ENCODE data around the gene POLD1. TPM values are rescaled to one million over a fixed set of nuclear protein-coding genes. Genes with fewer than 3 reads are reported as not detected.

Gene POLD1
- polyA plus RNA-seq, 1 of the 3 experiments (the other 2 are of a cell fraction), result 33.6 TPM

DNA sequence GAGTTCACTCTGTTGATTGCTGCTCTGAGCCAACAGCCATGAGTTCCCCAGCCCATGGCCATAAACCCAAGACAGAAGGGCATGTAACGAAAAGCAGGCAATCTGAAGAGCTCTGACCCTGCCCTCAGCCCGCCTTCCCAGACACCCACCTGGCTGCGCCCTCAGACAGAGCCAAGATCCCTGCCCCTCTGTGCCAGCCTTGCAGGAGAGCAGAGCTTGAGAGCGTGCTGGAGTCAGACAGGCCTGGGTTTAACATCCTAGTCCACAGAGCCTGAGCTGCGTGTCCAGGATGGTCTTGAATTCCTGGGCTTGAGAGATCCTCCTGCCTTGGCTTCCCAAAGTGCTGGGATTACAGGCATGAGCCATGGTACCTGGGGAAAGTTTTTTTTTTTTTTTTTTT, 73.2 kb downstream of the POLD1 start:
- no peaks in the 10 kb centered on the region for H3K36me3 ChIP-seq (replicated peaks in 1 of 2; ENCODE audit: control insufficient read depth in 1 of 2, insufficient read depth in 2 of 2, low read length in 1 of 2)
- 43% methylated on average over 5 of the region's 5 CpGs for WGBS (ENCODE audit: low lambda C conversion rate)
- H3K4me2 ChIP-seq, result no peak overlapping the region
- no peaks in the 10 kb centered on the region for H4K20me1 ChIP-seq (ENCODE audit: insufficient read depth)
- no peaks in the 10 kb centered on the region for H3K9me2 ChIP-seq
- ChIA-PET POLR2A (no interaction called here), CTCF (interaction anchor here (0.8 to 1.8 kb wide), 5 partner anchors 11 to 100 kb away, joined by 4 to 6 read pairs (median 5); no protein-coding TSS in a partner anchor)
- no peak overlapping the region for H3K4me3 ChIP-seq (ENCODE audit: low read depth in 2 of 2, low read length in 1 of 2)
- no peak for DNase-seq
- H2AFZ ChIP-seq (ENCODE audit: low read depth), result no peak overlapping the region
- H3K27me3 ChIP-seq (ENCODE audit: insufficient read depth), result peaks cover 5% of the 10 kb centered on the region; the same call in 1 of the 2 replicates
- no peak overlapping the region for H3K9ac ChIP-seq
- TF ChIP-seq FOSL2 (IDR thresholded peaks at IDR 0.05; ENCODE audit: borderline replicate concordance, low read depth) (no peak), FOXJ3 (CRISPR knock-in tag; IDR thresholded peaks at IDR 0.05) (no peak), EP300 (IDR thresholded peaks at IDR 0.05; ENCODE audit: borderline replicate concordance in 1 of 2, low read depth in 1 of 2, low read length in 1 of 2) (no peak), TCF12 (IDR thresholded peaks at IDR 0.05) (no peak), YY1 (IDR thresholded peaks at IDR 0.05; ENCODE audit: low read depth) (no peak)
- TF ChIP-seq, protein P1, sequence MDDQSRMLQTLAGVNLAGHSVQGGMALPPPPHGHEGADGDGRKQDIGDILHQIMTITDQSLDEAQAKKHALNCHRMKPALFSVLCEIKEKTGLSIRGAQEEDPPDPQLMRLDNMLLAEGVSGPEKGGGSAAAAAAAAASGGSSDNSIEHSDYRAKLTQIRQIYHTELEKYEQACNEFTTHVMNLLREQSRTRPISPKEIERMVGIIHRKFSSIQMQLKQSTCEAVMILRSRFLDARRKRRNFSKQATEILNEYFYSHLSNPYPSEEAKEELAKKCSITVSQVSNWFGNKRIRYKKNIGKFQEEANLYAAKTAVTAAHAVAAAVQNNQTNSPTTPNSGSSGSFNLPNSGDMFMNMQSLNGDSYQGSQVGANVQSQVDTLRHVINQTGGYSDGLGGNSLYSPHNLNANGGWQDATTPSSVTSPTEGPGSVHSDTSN (IDR thresholded peaks at IDR 0.05), result no peak
- H3K9me3 ChIP-seq, result no peaks in the 10 kb centered on the region
- H3K27ac ChIP-seq (ENCODE audit: low read depth in 2 of 2, low read length in 1 of 2), result no peak overlapping the region
- H3K79me2 ChIP-seq (ENCODE audit: insufficient read depth), result no peaks in the 10 kb centered on the region
- H3F3A ChIP-seq (replicated peaks; ENCODE audit: insufficient read depth), result no peaks in the 10 kb centered on the region
- peaks cover 0 to 4% of the 10 kb centered on the region in 2 experiments; a peak in 1 of 4 replicates for H3K4me1 ChIP-seq (ENCODE audit: control insufficient read depth in 1 of 2, insufficient read depth in 2 of 2, low read depth in 1 of 2, low read length in 1 of 2)

DNA sequence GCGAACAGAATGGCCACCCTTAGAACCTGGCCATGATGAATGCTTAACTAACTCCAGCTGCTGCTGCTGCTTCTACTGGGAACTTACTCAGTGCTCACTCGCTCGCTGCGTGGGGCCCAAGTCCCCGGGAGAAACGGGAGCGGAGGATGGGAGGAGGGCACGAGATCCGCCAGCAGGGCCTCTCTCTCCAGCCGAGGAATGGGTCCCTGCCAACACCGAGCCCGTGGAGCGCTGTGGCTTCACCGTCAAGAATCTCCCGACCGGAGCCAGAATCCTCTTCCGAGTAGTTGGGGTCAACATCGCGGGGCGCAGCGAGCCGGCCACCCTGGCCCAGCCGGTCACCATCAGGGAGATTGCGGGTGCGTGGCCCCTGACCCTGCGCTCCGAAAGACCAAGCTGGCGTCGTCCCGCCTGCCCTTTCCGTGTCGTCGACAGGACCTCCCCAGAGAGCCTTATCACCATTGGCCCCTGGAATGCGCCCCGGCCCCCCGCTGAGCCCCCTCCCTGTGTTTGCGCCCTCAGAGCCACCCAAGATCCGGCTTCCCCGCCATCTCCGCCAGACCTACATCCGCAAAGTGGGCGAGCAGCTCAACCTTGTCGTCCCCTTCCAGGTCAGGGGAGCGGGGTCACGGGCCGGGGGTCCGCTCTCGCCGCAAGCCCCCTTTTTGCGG, 74.4 kb downstream of the POLD1 start:
- Histone ChIP-seq H3F3A (replicated peaks; ENCODE audit: insufficient read depth) (no peaks in the 10 kb centered on the region), H3K9me3 (no peaks in the 10 kb centered on the region), H3K36me3 (replicated peaks in 1 of 2; ENCODE audit: control insufficient read depth in 1 of 2, insufficient read depth in 2 of 2, low read length in 1 of 2) (no peaks in the 10 kb centered on the region), H4K20me1 (ENCODE audit: insufficient read depth) (no peaks in the 10 kb centered on the region), H3K9ac (no peak overlapping the region), H3K4me2 (no peak overlapping the region), H3K27me3 (ENCODE audit: insufficient read depth) (peaks cover 5% of the 10 kb centered on the region; the same call in 1 of the 2 replicates), H3K79me2 (ENCODE audit: insufficient read depth) (no peaks in the 10 kb centered on the region), H3K27ac (ENCODE audit: low read depth in 2 of 2, low read length in 1 of 2) (no peak overlapping the region), H3K9me2 (no peaks in the 10 kb centered on the region), H2AFZ (ENCODE audit: low read depth) (no peak overlapping the region), H3K4me1 (ENCODE audit: control insufficient read depth in 1 of 2, insufficient read depth in 2 of 2, low read depth in 1 of 2, low read length in 1 of 2) (peaks cover 0 to 4% of the 10 kb centered on the region in 2 experiments; a peak in 1 of 4 replicates), H3K4me3 (ENCODE audit: low read depth in 2 of 2, low read length in 1 of 2) (no peak overlapping the region)
- POLR2A ChIA-PET, result no interaction called here
- DNase-seq, result no peak
- WGBS (ENCODE audit: low lambda C conversion rate), result 74% methylated on average over 39 of the region's 50 CpGs
- TF ChIP-seq MXI1 (IDR thresholded peaks at IDR 0.05; ENCODE audit: low read depth, low read length) (no peak), RAD21 (IDR thresholded peaks at IDR 0.05; ENCODE audit: low read length) (no peak), TEAD4 (IDR thresholded peaks at IDR 0.05; ENCODE audit: borderline replicate concordance, insufficient read depth) (no peak), FOXM1 (IDR thresholded peaks at IDR 0.05; ENCODE audit: low read depth) (no peak), ELF1 (IDR thresholded peaks at IDR 0.05) (no peak), YY1 (IDR thresholded peaks at IDR 0.05; ENCODE audit: low read depth) (no peak), FOSL2 (IDR thresholded peaks at IDR 0.05; ENCODE audit: borderline replicate concordance, low read depth) (no peak), GATA2 (CRISPR knock-in tag; IDR thresholded peaks at IDR 0.05) (no peak), SIN3A (IDR thresholded peaks at IDR 0.05; ENCODE audit: borderline replicate concordance, low read depth, low read length) (no peak), RXRA (IDR thresholded peaks at IDR 0.05; ENCODE audit: borderline replicate concordance, low read depth) (no peak)
- TF ChIP-seq, protein P2, sequence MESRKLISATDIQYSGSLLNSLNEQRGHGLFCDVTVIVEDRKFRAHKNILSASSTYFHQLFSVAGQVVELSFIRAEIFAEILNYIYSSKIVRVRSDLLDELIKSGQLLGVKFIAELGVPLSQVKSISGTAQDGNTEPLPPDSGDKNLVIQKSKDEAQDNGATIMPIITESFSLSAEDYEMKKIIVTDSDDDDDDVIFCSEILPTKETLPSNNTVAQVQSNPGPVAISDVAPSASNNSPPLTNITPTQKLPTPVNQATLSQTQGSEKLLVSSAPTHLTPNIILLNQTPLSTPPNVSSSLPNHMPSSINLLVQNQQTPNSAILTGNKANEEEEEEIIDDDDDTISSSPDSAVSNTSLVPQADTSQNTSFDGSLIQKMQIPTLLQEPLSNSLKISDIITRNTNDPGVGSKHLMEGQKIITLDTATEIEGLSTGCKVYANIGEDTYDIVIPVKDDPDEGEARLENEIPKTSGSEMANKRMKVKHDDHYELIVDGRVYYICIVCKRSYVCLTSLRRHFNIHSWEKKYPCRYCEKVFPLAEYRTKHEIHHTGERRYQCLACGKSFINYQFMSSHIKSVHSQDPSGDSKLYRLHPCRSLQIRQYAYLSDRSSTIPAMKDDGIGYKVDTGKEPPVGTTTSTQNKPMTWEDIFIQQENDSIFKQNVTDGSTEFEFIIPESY (IDR thresholded peaks at IDR 0.05; ENCODE audit: borderline replicate concordance, low read depth), result no peak
- TF ChIP-seq, protein P3, sequence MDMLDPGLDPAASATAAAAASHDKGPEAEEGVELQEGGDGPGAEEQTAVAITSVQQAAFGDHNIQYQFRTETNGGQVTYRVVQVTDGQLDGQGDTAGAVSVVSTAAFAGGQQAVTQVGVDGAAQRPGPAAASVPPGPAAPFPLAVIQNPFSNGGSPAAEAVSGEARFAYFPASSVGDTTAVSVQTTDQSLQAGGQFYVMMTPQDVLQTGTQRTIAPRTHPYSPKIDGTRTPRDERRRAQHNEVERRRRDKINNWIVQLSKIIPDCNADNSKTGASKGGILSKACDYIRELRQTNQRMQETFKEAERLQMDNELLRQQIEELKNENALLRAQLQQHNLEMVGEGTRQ (IDR thresholded peaks at IDR 0.05; ENCODE audit: borderline replicate concordance, low read depth, low read length), result no peak
- TF ChIP-seq, protein P1 (IDR thresholded peaks at IDR 0.05), result no peak
- TF ChIP-seq, protein P4, sequence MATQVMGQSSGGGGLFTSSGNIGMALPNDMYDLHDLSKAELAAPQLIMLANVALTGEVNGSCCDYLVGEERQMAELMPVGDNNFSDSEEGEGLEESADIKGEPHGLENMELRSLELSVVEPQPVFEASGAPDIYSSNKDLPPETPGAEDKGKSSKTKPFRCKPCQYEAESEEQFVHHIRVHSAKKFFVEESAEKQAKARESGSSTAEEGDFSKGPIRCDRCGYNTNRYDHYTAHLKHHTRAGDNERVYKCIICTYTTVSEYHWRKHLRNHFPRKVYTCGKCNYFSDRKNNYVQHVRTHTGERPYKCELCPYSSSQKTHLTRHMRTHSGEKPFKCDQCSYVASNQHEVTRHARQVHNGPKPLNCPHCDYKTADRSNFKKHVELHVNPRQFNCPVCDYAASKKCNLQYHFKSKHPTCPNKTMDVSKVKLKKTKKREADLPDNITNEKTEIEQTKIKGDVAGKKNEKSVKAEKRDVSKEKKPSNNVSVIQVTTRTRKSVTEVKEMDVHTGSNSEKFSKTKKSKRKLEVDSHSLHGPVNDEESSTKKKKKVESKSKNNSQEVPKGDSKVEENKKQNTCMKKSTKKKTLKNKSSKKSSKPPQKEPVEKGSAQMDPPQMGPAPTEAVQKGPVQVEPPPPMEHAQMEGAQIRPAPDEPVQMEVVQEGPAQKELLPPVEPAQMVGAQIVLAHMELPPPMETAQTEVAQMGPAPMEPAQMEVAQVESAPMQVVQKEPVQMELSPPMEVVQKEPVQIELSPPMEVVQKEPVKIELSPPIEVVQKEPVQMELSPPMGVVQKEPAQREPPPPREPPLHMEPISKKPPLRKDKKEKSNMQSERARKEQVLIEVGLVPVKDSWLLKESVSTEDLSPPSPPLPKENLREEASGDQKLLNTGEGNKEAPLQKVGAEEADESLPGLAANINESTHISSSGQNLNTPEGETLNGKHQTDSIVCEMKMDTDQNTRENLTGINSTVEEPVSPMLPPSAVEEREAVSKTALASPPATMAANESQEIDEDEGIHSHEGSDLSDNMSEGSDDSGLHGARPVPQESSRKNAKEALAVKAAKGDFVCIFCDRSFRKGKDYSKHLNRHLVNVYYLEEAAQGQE (IDR thresholded peaks at IDR 0.05; ENCODE audit: low read depth, low read length), result no peak
- CTCF ChIA-PET, result interaction anchor here (1.5 kb wide), 1 partner anchor 90 kb away, joined by 6 read pairs; no protein-coding TSS in a partner anchor

All from SK-N-SH (cell line).